D721Med (cell line): ENCODE measurements around the gene ZNF532.

Experiments
- DNase-seq: peaks from one replicate; pipeline ENCODE4 v3.0.0; 2011; ENCODE audit warnings: low spot score; ENCODE audit not compliant: insufficient read length
- FAIRE-seq: peaks from 2 replicates; lab custom pipeline; 2011; peaks lifted over from hg19 to GRCh38; lab: Jason Lieb, UNC
- CTCF ChIP-seq: IDR thresholded peaks from 2 replicates; pipeline ENCODE4 v1.5.1; 2012; ENCODE audit warnings: mild to moderate bottlenecking, control low read depth; ENCODE audit not compliant: insufficient read depth; ENCODE audit errors: missing control alignments

The ZNF532 gene

GRCh38 chr18:58893388-58894099, 28.9 kb downstream of the ZNF532 start:
- peak; percentile 99 for FAIRE-seq
- no peak for TF ChIP-seq CTCF
- DNase-seq, result no peak

GRCh38 chr18:58894930-58895329, 30.3 kb downstream of the ZNF532 start:
- DNase-seq (no peak), FAIRE-seq (no peak)
- no peak for TF ChIP-seq CTCF

GRCh38 chr18:58895385-58895784, 30.7 kb downstream of the ZNF532 start:
- DNase-seq, result no peak
- no peak for TF ChIP-seq CTCF
- FAIRE-seq, result no peak

- DNase-seq, result peak; percentile 83
These were observed 31.6 kb downstream of the ZNF532 start for GRCh38 chr18:58896268-58896667.

GRCh38 chr18:58896734-58897508, 32.2 kb downstream of the ZNF532 start:
- DNase-seq (peak; percentile 99), FAIRE-seq (peak; percentile 100)
- no peak for TF ChIP-seq CTCF

More at GRCh38 chr18:58896268-58896667, 31.6 kb downstream of the ZNF532 start:
- no peak for TF ChIP-seq CTCF
- FAIRE-seq, result no peak

GRCh38 chr18:58898010-58898799, 33.5 kb downstream of the ZNF532 start:
- DNase-seq (no peak), FAIRE-seq (no peak)
- TF ChIP-seq CTCF, result no peak
